Spleen (tissue), 7 donors: Measurements from ENCODE around the gene TXNDC11.

Source experiments
- POLR2AphosphoS5 ChIP-seq, 3 donors: sonication (generic); formaldehyde crosslinking; IDR thresholded peaks; one replicate each; pipeline ENCODE4 v1.5.1; 2017; ENCODE audit warnings: antibody characterized with exemption in 3 of 3
- TF ChIP-seq, protein P1 (sequence below), 11 experiments: fragments of 200-600 bp in 7 of 11; fragments of 450-650 bp in 4 of 11; sonication (generic) in 4 of 11; IDR thresholded peaks in 8 of 11; conservative IDR thresholded peaks in 3 of 11; 1 replicate in 7 of 11; 2 replicates in 4 of 11; pipeline versions ENCODE4 v1.4.0 to v1.8.0; 2016 to 2021; ENCODE audit warnings: antibody characterized with exemption in 11 of 11, inconsistent platforms in 4 of 11, mild to moderate bottlenecking in 1 of 11
- donor health status: DM: no; HTN: no; CAD: no; lungs with moderate emphysema.
- donor health status: DM: no; HTN: no; CAD: no.
- donor health status: DM: no; HTN: no; CAD: no.

DNA sequence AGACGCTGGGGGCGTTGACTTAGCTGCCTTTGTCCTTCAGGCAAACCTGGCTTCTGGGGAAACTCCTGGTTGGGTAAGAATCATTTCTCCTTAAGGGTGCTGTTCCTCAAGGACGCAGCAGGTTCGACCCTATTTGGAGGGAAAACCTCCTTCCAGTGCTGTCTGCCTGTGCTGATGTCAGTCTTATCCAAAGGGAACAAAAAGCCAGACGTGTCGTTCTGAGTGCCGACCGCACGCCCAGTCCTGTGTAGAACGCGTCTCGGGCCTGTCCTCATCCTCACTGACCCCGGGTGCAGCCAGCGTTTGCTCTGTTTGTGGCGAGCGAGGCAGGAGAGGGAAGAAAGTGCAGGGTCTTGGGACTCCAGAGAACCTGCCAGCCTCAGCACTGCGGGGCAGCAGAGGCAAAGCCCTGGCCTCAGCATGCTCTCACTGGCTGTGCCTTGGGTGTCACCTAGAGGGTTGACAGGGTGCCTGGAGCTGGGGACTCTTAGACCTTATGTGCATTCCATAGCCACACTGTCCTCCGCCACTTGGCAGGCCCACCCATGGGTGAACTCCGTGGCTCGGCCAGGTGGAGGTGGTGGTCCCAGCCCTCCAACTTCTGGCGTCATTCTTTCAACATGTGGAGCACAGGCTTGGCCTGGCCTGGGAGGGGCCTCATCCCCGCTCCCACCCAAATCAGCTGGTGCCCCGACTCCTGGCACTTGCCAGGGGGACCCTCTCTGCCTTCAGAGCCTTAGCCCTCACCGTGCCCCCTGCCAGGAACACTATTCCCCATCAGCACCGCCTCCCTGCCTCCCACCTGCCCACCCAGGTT lies 68.4 kb downstream of the TXNDC11 start:
- TF ChIP-seq, protein P1, sequence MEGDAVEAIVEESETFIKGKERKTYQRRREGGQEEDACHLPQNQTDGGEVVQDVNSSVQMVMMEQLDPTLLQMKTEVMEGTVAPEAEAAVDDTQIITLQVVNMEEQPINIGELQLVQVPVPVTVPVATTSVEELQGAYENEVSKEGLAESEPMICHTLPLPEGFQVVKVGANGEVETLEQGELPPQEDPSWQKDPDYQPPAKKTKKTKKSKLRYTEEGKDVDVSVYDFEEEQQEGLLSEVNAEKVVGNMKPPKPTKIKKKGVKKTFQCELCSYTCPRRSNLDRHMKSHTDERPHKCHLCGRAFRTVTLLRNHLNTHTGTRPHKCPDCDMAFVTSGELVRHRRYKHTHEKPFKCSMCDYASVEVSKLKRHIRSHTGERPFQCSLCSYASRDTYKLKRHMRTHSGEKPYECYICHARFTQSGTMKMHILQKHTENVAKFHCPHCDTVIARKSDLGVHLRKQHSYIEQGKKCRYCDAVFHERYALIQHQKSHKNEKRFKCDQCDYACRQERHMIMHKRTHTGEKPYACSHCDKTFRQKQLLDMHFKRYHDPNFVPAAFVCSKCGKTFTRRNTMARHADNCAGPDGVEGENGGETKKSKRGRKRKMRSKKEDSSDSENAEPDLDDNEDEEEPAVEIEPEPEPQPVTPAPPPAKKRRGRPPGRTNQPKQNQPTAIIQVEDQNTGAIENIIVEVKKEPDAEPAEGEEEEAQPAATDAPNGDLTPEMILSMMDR (IDR thresholded peaks at IDR 0.05 in 8 of 11, conservative IDR thresholded peaks at IDR 0.05 in 3 of 11) = no peak
- TF ChIP-seq POLR2AphosphoS5 (IDR thresholded peaks at IDR 0.05) = peak in 1 of 3 donors; percentile 39
